ENCODE data around the gene PRR4. TPM values are rescaled to one million over a fixed set of nuclear protein-coding genes. Genes with fewer than 3 reads are reported as not detected.

Gene PRR4
- total and polyA plus RNA-seq, 4 experiments from 2014 or later: 0.83 to 1.5 (median 1.0) TPM

GRCh38 chr12:10863512-10864218, 14.4 kb upstream of the PRR4 start:
- no peaks in the 10 kb centered on the region for H3K27me3 Mint-ChIP-seq
- Histone ChIP-seq H3K27ac (ENCODE audit: low read depth, low read length) (no peak overlapping the region), H3K36me3 (ENCODE audit: insufficient read depth, low read length) (no peaks in the 10 kb centered on the region), H3K4me1 (ENCODE audit: insufficient read depth, low read length) (no peaks in the 10 kb centered on the region), H3K9me3 (ENCODE audit: control insufficient read depth in 1 of 2, low read length in 2 of 2) (peaks cover 0 to 10% of the 10 kb centered on the region in 2 donors), H3K4me3 (ENCODE audit: low read length in 2 of 2) (no peak overlapping the region), H3K27me3 (ENCODE audit: insufficient read depth, low read length) (no peaks in the 10 kb centered on the region)
- ChIA-PET CTCF (ENCODE audit: partially characterized antibody) (no interaction called here), POLR2A (ENCODE audit: partially characterized antibody) (no interaction called here)
- H3K4me1 Mint-ChIP-seq: no peaks in the 10 kb centered on the region
- no peak for DNase-seq
- H3K4me3 Mint-ChIP-seq: no peak overlapping the region
- H3K9me3 Mint-ChIP-seq: peaks cover 2 to 55% (median 41%) of the 10 kb centered on the region in 8 donors
- intact Hi-C loops (cut with micrococcal nuclease): no loop called here
- no peak overlapping the region for H3K27ac Mint-ChIP-seq
- peaks cover 48 to 88% of the 10 kb centered on the region in 2 donors for H3K36me3 Mint-ChIP-seq

- no peak overlapping the region for H3K27ac Mint-ChIP-seq
- H3K27me3 Mint-ChIP-seq: no peaks in the 10 kb centered on the region
- CTCF ChIA-PET (ENCODE audit: partially characterized antibody): no interaction called here
- no peaks in the 10 kb centered on the region for H3K4me1 Mint-ChIP-seq
- no peaks in the 10 kb centered on the region for H3K36me3 ChIP-seq (ENCODE audit: insufficient read depth, low read length)
- no peaks in the 10 kb centered on the region for H3K4me1 ChIP-seq (ENCODE audit: insufficient read depth, low read length)
- no peak overlapping the region for H3K4me3 Mint-ChIP-seq
- peaks cover 64 to 89% of the 10 kb centered on the region in 2 donors for H3K36me3 Mint-ChIP-seq
- POLR2A ChIA-PET (ENCODE audit: partially characterized antibody): no interaction called here
- H3K9me3 ChIP-seq (ENCODE audit: control insufficient read depth in 1 of 2, low read length in 2 of 2): peaks cover 0 to 13% of the 10 kb centered on the region in 2 donors
- no peak overlapping the region for H3K27ac ChIP-seq (ENCODE audit: low read depth, low read length)
- no peaks in the 10 kb centered on the region for H3K27me3 ChIP-seq (ENCODE audit: insufficient read depth, low read length)
- H3K9me3 Mint-ChIP-seq: peaks cover 4 to 78% (median 62%) of the 10 kb centered on the region in 8 donors
- intact Hi-C loops (cut with micrococcal nuclease): no loop called here
- H3K4me3 ChIP-seq (ENCODE audit: low read length in 2 of 2): no peak overlapping the region
- no peak for DNase-seq
Measured at GRCh38 chr12:10861366-10861765, 12.1 kb upstream of the PRR4 start.

GRCh38 chr12:10855807-10856206, 6.5 kb upstream of the PRR4 start:
- Histone ChIP-seq H3K27ac (ENCODE audit: low read depth, low read length) (no peak overlapping the region), H3K4me3 (ENCODE audit: low read length in 2 of 2) (no peak overlapping the region), H3K36me3 (ENCODE audit: insufficient read depth, low read length) (no peaks in the 10 kb centered on the region), H3K4me1 (ENCODE audit: insufficient read depth, low read length) (peaks cover 19% of the 10 kb centered on the region), H3K9me3 (ENCODE audit: control insufficient read depth in 1 of 2, low read length in 2 of 2) (peaks cover 0 to 6% of the 10 kb centered on the region in 2 donors), H3K27me3 (ENCODE audit: insufficient read depth, low read length) (no peaks in the 10 kb centered on the region)
- CTCF ChIA-PET (ENCODE audit: partially characterized antibody): interaction anchor here (1.4 kb wide), 1 partner anchor 344 kb away, joined by 4 read pairs; no protein-coding TSS in a partner anchor
- Mint-ChIP-seq H3K9me3 (peaks cover 2 to 51% (median 38%) of the 10 kb centered on the region in 8 donors), H3K27ac (no peak overlapping the region), H3K4me1 (peaks cover 26 to 45% (median 28%) of the 10 kb centered on the region in 4 donors), H3K27me3 (no peaks in the 10 kb centered on the region), H3K36me3 (peaks cover 45 to 66% of the 10 kb centered on the region in 2 donors), H3K4me3 (no peak overlapping the region)
- POLR2A ChIA-PET (ENCODE audit: partially characterized antibody): no interaction called here
- DNase-seq: no peak
- intact Hi-C loops (cut with micrococcal nuclease): no loop called here

GRCh38 chr12:10853776-10854175, 4.5 kb upstream of the PRR4 start:
- no peak for DNase-seq
- Mint-ChIP-seq H3K4me3 (no peak overlapping the region), H3K9me3 (peaks cover 2 to 33% (median 27%) of the 10 kb centered on the region in 8 donors), H3K27me3 (no peaks in the 10 kb centered on the region), H3K36me3 (peaks cover 32 to 51% of the 10 kb centered on the region in 2 donors), H3K4me1 (peaks cover 41 to 61% (median 44%) of the 10 kb centered on the region in 4 donors), H3K27ac (peak overlapping the region in 1 of 7 donors; percentile 47)
- Histone ChIP-seq H3K4me3 (ENCODE audit: low read length in 2 of 2) (no peak overlapping the region), H3K27me3 (ENCODE audit: insufficient read depth, low read length) (no peaks in the 10 kb centered on the region), H3K36me3 (ENCODE audit: insufficient read depth, low read length) (no peaks in the 10 kb centered on the region), H3K9me3 (ENCODE audit: control insufficient read depth in 1 of 2, low read length in 2 of 2) (peaks cover 0 to 6% of the 10 kb centered on the region in 2 donors), H3K4me1 (ENCODE audit: insufficient read depth, low read length) (peaks cover 36% of the 10 kb centered on the region), H3K27ac (ENCODE audit: low read depth, low read length) (no peak overlapping the region)
- CTCF ChIA-PET (ENCODE audit: partially characterized antibody): no interaction called here
- intact Hi-C loops (cut with micrococcal nuclease): no loop called here
- POLR2A ChIA-PET (ENCODE audit: partially characterized antibody): no interaction called here

GRCh38 chr12:10851243-10851858, 2.1 kb upstream of the PRR4 start:
- DNase-seq: peak in 4 of 5 donors; percentile 6 to 15 (median 12)
- no peaks in the 10 kb centered on the region for H3K27me3 ChIP-seq (ENCODE audit: insufficient read depth, low read length)
- ChIA-PET POLR2A (ENCODE audit: partially characterized antibody) (no interaction called here), CTCF (ENCODE audit: partially characterized antibody) (no interaction called here)
- intact Hi-C loops (cut with micrococcal nuclease): no loop called here
- peaks cover 41 to 61% (median 46%) of the 10 kb centered on the region in 4 donors for H3K4me1 Mint-ChIP-seq
- peak overlapping the region in 6 of 8 donors; percentile 2 to 67 (median 18) for H3K4me3 Mint-ChIP-seq
- peaks cover 36% of the 10 kb centered on the region for H3K4me1 ChIP-seq (ENCODE audit: insufficient read depth, low read length)
- H3K27ac ChIP-seq (ENCODE audit: low read depth, low read length): no peak overlapping the region
- H3K36me3 Mint-ChIP-seq: peaks cover 28 to 50% of the 10 kb centered on the region in 2 donors
- no peaks in the 10 kb centered on the region for H3K36me3 ChIP-seq (ENCODE audit: insufficient read depth, low read length)
- H3K9me3 Mint-ChIP-seq: peaks cover 0 to 11% (median 6%) of the 10 kb centered on the region in 8 donors
- no peak overlapping the region for H3K4me3 ChIP-seq (ENCODE audit: low read length in 2 of 2)
- no peaks in the 10 kb centered on the region for H3K27me3 Mint-ChIP-seq
- H3K9me3 ChIP-seq (ENCODE audit: control insufficient read depth in 1 of 2, low read length in 2 of 2): peaks cover 0 to 3% of the 10 kb centered on the region in 2 donors
- peak overlapping the region in 5 of 7 donors; percentile 0 to 82 (median 68) for H3K27ac Mint-ChIP-seq

- Histone ChIP-seq H3K4me3 (ENCODE audit: low read length in 2 of 2) (no peak overlapping the region), H3K27ac (ENCODE audit: low read depth, low read length) (no peak overlapping the region), H3K36me3 (ENCODE audit: insufficient read depth, low read length) (no peaks in the 10 kb centered on the region), H3K9me3 (ENCODE audit: control insufficient read depth in 1 of 2, low read length in 2 of 2) (no peaks in the 10 kb centered on the region), H3K4me1 (ENCODE audit: insufficient read depth, low read length) (peaks cover 35% of the 10 kb centered on the region), H3K27me3 (ENCODE audit: insufficient read depth, low read length) (no peaks in the 10 kb centered on the region)
- POLR2A ChIA-PET (ENCODE audit: partially characterized antibody): no interaction called here
- Mint-ChIP-seq H3K4me1 (peaks cover 34 to 39% (median 35%) of the 10 kb centered on the region in 4 donors), H3K27me3 (no peaks in the 10 kb centered on the region), H3K4me3 (no peak overlapping the region), H3K27ac (peak overlapping the region in 1 of 7 donors; percentile 42), H3K9me3 (peaks cover 0 to 4% (median 0%) of the 10 kb centered on the region in 8 donors), H3K36me3 (peaks cover 26 to 59% of the 10 kb centered on the region in 2 donors)
- no peak for DNase-seq
- CTCF ChIA-PET (ENCODE audit: partially characterized antibody): no interaction called here
- intact Hi-C loops (cut with micrococcal nuclease): no loop called here
Measured at GRCh38 chr12:10847744-10848143, 1.5 kb downstream of the PRR4 start.

GRCh38 chr12:10842862-10843261, 6.4 kb downstream of the PRR4 start:
- intact Hi-C loops (cut with micrococcal nuclease): no loop called here
- DNase-seq: no peak
- ChIA-PET POLR2A (ENCODE audit: partially characterized antibody) (no interaction called here), CTCF (ENCODE audit: partially characterized antibody) (no interaction called here)
- Mint-ChIP-seq H3K27ac (peak overlapping the region in 1 of 7 donors; percentile 7), H3K36me3 (peaks cover 19 to 47% of the 10 kb centered on the region in 2 donors), H3K9me3 (peaks cover 0 to 4% (median 0%) of the 10 kb centered on the region in 8 donors), H3K4me3 (no peak overlapping the region), H3K27me3 (no peaks in the 10 kb centered on the region), H3K4me1 (peaks cover 0 to 3% (median under 1%) of the 10 kb centered on the region in 4 donors)
- Histone ChIP-seq H3K27ac (ENCODE audit: low read depth, low read length) (no peak overlapping the region), H3K27me3 (ENCODE audit: insufficient read depth, low read length) (no peaks in the 10 kb centered on the region), H3K4me3 (ENCODE audit: low read length in 2 of 2) (no peak overlapping the region), H3K9me3 (ENCODE audit: control insufficient read depth in 1 of 2, low read length in 2 of 2) (no peaks in the 10 kb centered on the region), H3K36me3 (ENCODE audit: insufficient read depth, low read length) (no peaks in the 10 kb centered on the region), H3K4me1 (ENCODE audit: insufficient read depth, low read length) (no peaks in the 10 kb centered on the region)
